ENCODE data around the gene TSKU. TPM values are rescaled to one million over a fixed set of nuclear protein-coding genes. Genes with fewer than 3 reads are reported as not detected.

TSKU gene
- total and polyA plus RNA-seq, 9 of the 15 experiments (the other 6 are each of a cell fraction or from before 2014, with no cell fraction given) = 0.60 to 11.9 (median 8.4) TPM

DNA sequence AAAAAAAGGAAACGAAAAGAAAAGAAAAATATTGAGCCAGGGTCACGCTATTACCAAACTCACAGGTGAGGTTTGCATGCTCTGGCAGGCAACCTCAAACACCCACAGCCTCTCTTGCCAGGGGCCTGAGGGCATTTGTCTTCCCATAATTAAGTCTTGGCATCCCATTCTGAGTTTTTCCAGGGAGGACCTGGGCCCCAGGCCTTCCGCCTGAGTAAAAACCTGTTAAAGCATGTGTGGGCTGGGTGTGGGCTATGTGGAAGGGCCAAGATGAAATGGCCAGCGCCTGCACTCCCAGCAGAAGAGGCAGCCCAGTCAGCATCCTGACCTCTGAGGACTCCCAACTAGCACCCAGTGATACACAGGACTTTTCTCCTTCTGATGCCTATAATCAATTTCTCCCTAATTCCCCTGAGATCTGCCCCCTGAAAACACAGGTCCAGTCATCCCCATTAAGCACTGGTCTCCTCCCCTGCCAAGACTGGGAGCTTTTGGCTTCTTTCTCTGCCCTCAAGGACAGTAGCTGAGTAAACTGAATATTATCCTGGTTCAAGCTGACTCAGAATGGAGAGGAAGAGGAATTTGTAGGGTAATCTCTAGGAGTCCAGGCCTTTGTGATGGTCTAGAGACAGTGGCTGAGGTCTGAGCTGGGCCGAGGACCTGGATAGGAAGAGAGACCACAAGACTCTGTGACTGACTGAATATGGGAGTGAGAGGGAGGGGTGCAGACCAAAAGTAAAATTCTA lies 42.0 kb downstream of the TSKU start:
- Histone ChIP-seq H3K9me1 (ENCODE audit: control insufficient read depth, insufficient read depth, low read length) (no peaks in the 10 kb centered on the region), H3K79me2 (ENCODE audit: control insufficient read depth, insufficient read depth, low read length) (peaks cover 6% of the 10 kb centered on the region; the same call in 1 of the 3 replicates), H3K27ac (ENCODE audit: extremely low read depth, low read depth, low read length) (peak overlapping the region; percentile 74), H3K36me3 (ENCODE audit: control insufficient read depth, insufficient read depth, low read length) (no peaks in the 10 kb centered on the region), H4K20me1 (replicated peaks; ENCODE audit: control insufficient read depth, insufficient read depth, low read length) (no peaks in the 10 kb centered on the region), H3K4me1 (replicated peaks in 1 of 2; ENCODE audit: control insufficient read depth in 2 of 2, insufficient read depth in 2 of 2, low read length in 2 of 2) (peaks cover 26 to 35% of the 10 kb centered on the region in 2 experiments), H3K4me2 (ENCODE audit: insufficient read depth, low read length) (peak overlapping the region; percentile 36; the same call in 1 of the 2 replicates), H3K27me3 (ENCODE audit: control insufficient read depth in 2 of 2, insufficient read depth in 2 of 2, low read length in 2 of 2) (no peaks in the 10 kb centered on the region), H3K4me3 (no peak overlapping the region), H3K9me3 (replicated peaks; ENCODE audit: control insufficient read depth, insufficient read depth, low read depth, low read length) (no peaks in the 10 kb centered on the region), H3K9ac (ENCODE audit: insufficient read depth in 1 of 2, low read depth in 2 of 2, low read length in 2 of 2) (peak overlapping the region; percentile 30 to 59; a peak in 3 of 4 replicates), H2AFZ (ENCODE audit: low read depth, low read length) (peak overlapping the region; percentile 84)
- intact Hi-C loops (cut with micrococcal nuclease) (no loop called here), in situ Hi-C loops (cut with MboI) (no loop called here)
- FAIRE-seq (no peak), ATAC-seq (peak; percentile 61), DNase-seq (ENCODE audit: extremely low read depth in 1 of 4, low spot score in 3 of 4) (peak in 1 of 4 experiments; percentile 41)
- ChIA-PET POLR2A (interaction anchor here (0.6 to 1.4 kb wide), 5 partner anchors 9 to 111 kb away, joined by 3 to 8 read pairs (median 3); no protein-coding TSS in a partner anchor), CTCF (ENCODE audit: low intra/inter-chr PET ratio) (no interaction called here)
- BruUV-seq (replicated peaks) = no TSS peak
- WGBS (ENCODE audit: insufficient coverage, low coverage, missing lambda C conversion rate) = 49% methylated on average over 4 of the region's 5 CpGs
- TF ChIP-seq, protein P1, sequence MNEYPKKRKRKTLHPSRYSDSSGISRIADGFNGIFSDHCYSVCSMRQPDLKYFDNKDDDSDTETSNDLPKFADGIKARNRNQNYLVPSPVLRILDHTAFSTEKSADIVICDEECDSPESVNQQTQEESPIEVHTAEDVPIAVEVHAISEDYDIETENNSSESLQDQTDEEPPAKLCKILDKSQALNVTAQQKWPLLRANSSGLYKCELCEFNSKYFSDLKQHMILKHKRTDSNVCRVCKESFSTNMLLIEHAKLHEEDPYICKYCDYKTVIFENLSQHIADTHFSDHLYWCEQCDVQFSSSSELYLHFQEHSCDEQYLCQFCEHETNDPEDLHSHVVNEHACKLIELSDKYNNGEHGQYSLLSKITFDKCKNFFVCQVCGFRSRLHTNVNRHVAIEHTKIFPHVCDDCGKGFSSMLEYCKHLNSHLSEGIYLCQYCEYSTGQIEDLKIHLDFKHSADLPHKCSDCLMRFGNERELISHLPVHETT (CRISPR knock-in tag; conservative IDR thresholded peaks at IDR 0.05 in 1 of 2, IDR thresholded peaks at IDR 0.05 in 1 of 2) = peak in 1 of 2 experiments; percentile 67; a peak in 1 of 4 replicates
- TF ChIP-seq, protein P2, sequence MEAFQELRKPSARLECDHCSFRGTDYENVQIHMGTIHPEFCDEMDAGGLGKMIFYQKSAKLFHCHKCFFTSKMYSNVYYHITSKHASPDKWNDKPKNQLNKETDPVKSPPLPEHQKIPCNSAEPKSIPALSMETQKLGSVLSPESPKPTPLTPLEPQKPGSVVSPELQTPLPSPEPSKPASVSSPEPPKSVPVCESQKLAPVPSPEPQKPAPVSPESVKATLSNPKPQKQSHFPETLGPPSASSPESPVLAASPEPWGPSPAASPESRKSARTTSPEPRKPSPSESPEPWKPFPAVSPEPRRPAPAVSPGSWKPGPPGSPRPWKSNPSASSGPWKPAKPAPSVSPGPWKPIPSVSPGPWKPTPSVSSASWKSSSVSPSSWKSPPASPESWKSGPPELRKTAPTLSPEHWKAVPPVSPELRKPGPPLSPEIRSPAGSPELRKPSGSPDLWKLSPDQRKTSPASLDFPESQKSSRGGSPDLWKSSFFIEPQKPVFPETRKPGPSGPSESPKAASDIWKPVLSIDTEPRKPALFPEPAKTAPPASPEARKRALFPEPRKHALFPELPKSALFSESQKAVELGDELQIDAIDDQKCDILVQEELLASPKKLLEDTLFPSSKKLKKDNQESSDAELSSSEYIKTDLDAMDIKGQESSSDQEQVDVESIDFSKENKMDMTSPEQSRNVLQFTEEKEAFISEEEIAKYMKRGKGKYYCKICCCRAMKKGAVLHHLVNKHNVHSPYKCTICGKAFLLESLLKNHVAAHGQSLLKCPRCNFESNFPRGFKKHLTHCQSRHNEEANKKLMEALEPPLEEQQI (IDR thresholded peaks at IDR 0.05) = no peak
- TF ChIP-seq, protein P3, sequence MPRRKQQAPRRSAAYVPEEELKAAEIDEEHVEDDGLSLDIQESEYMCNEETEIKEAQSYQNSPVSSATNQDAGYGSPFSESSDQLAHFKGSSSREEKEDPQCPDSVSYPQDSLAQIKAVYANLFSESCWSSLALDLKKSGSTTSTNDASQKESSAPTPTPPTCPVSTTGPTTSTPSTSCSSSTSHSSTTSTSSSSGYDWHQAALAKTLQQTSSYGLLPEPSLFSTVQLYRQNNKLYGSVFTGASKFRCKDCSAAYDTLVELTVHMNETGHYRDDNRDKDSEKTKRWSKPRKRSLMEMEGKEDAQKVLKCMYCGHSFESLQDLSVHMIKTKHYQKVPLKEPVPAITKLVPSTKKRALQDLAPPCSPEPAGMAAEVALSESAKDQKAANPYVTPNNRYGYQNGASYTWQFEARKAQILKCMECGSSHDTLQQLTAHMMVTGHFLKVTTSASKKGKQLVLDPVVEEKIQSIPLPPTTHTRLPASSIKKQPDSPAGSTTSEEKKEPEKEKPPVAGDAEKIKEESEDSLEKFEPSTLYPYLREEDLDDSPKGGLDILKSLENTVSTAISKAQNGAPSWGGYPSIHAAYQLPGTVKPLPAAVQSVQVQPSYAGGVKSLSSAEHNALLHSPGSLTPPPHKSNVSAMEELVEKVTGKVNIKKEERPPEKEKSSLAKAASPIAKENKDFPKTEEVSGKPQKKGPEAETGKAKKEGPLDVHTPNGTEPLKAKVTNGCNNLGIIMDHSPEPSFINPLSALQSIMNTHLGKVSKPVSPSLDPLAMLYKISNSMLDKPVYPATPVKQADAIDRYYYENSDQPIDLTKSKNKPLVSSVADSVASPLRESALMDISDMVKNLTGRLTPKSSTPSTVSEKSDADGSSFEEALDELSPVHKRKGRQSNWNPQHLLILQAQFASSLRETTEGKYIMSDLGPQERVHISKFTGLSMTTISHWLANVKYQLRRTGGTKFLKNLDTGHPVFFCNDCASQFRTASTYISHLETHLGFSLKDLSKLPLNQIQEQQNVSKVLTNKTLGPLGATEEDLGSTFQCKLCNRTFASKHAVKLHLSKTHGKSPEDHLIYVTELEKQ (CRISPR knock-in tag; IDR thresholded peaks at IDR 0.05) = 0 out of 2 replicates have a peak, but pooled peaks have one; percentile 13
- peak; percentile 71 for TF ChIP-seq ZNF584 (CRISPR knock-in tag; IDR thresholded peaks at IDR 0.05; ENCODE audit: low read depth)
- TF ChIP-seq, protein P4, sequence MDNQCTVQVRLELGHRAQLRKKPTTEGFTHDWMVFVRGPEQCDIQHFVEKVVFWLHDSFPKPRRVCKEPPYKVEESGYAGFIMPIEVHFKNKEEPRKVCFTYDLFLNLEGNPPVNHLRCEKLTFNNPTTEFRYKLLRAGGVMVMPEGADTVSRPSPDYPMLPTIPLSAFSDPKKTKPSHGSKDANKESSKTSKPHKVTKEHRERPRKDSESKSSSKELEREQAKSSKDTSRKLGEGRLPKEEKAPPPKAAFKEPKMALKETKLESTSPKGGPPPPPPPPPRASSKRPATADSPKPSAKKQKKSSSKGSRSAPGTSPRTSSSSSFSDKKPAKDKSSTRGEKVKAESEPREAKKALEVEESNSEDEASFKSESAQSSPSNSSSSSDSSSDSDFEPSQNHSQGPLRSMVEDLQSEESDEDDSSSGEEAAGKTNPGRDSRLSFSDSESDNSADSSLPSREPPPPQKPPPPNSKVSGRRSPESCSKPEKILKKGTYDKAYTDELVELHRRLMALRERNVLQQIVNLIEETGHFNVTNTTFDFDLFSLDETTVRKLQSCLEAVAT (IDR thresholded peaks at IDR 0.05) = peak in 1 of 2 experiments; percentile 14; a peak in 1 of 4 replicates

All from K562 (cell line).